Diencephalon (tissue), 1 donor: Measurements from ENCODE around the gene GPR142. TPM values are rescaled to one million over a fixed set of nuclear protein-coding genes. Genes with fewer than 3 reads are reported as not detected.

Experiments used
- small RNA-seq: library from RNA; depleted of rRNA; stranded (forward); fragments of <200 nt; gene quantifications from one replicate; pipeline ENCODE3, GENCODE V24; 2014
- total RNA-seq: library from RNA; depleted of rRNA; stranded (reverse); fragments of >200 nt; gene quantifications from one replicate; pipeline ENCODE4 v1.2.3, GENCODE V29; 2014

GPR142 gene
- not detected for total RNA-seq

GRCh38 chr17:74367206-74367605, at the start of gene GPR142:
GPR142 (plus strand) TSS chr17:74367506; CDS start chr17:74369541, 2,035 bp downstream.

GRCh38 chr17:74325743-74326379, 41.4 kb upstream of the GPR142 start, which contains the start of gene KIF19:
KIF19 (plus strand) TSS chr17:74326226; CDS start chr17:74326350, 124 bp downstream.

GRCh38 chr17:74361230-74362068, 5.9 kb upstream of the GPR142 start, which contains the start of gene BTBD17:
BTBD17 (minus strand) TSS chr17:74361868; CDS start chr17:74361819, 49 bp downstream.

Small RNA genes lying within 50 kb of the gene (small RNA-seq; reads per million reads assigned to genes)
- not detected for gene RNA5SP448

Other genes with a start within 250 kb of the GPR142 start
- gene RPL38, start 163.8 kb upstream of the GPR142 start, total RNA-seq, result 1,874 TPM
- 13.8 TPM for gene TTYH2, start 153.9 kb upstream of the GPR142 start, total RNA-seq
- gene DNAI2, start 93.3 kb upstream of the GPR142 start, total RNA-seq, result 0.92 TPM
- gene KIF19, start 41.3 kb upstream of the GPR142 start, total RNA-seq, result 2.3 TPM
- gene BTBD17, start 5.6 kb upstream of the GPR142 start, total RNA-seq, result 20.8 TPM
- 9.9 TPM for gene GPRC5C, start 64.6 kb downstream of the GPR142 start, total RNA-seq
- gene CD300A, start 99.1 kb downstream of the GPR142 start, total RNA-seq, result 6.2 TPM
- not detected for gene CD300LB, start 164.0 kb downstream of the GPR142 start, total RNA-seq
- gene CD300C, start 178.6 kb downstream of the GPR142 start, total RNA-seq, result 0.46 TPM
- gene CD300H, start 200.0 kb downstream of the GPR142 start, total RNA-seq, result not detected
- gene CD300LD, start 224.8 kb downstream of the GPR142 start, total RNA-seq, result not detected